Choroid plexus epithelial cell (primary cell): ENCODE data around the gene TRMT2A.

Source experiments
- DNase-seq: peaks from one replicate; pipeline ENCODE4 v3.0.0-alpha.2; 2010; ENCODE audit warnings: low read depth
- H3K4me3 ChIP-seq: 2 replicates; pipeline ENCODE4 v1.5.1; 2011; ENCODE audit warnings: low read depth, mild to moderate bottlenecking, control low read depth, low read length, moderate library complexity
- TF ChIP-seq, protein P1 (sequence below): conservative IDR thresholded peaks from 2 replicates; pipeline ENCODE4 v1.5.1; 2011; ENCODE audit warnings: low read depth, mild to moderate bottlenecking, control low read depth, inconsistent platforms, low read length, moderate library complexity

TRMT2A gene

DNA sequence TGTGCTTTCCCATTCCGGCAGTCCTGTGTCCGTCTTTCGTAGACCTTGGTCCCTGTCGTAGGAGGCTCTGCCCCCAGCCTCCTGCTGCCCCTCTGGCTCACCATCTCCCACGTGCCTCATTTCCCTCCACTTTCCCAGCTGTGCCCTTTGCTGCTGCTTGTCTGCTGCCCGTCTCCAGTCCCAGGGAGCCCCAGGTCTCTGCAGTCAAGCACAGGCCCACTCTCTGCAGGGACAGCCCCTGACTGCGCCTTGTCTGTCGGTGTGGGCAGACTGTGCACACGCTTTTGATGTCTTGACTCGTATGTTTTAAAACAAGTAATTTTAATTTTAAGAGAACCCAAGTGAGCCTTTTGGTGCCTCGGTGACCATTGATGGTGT lies 24.6 kb downstream of the TRMT2A start:
- H3K4me3 ChIP-seq: no peak overlapping the region
- TF ChIP-seq, protein P1, sequence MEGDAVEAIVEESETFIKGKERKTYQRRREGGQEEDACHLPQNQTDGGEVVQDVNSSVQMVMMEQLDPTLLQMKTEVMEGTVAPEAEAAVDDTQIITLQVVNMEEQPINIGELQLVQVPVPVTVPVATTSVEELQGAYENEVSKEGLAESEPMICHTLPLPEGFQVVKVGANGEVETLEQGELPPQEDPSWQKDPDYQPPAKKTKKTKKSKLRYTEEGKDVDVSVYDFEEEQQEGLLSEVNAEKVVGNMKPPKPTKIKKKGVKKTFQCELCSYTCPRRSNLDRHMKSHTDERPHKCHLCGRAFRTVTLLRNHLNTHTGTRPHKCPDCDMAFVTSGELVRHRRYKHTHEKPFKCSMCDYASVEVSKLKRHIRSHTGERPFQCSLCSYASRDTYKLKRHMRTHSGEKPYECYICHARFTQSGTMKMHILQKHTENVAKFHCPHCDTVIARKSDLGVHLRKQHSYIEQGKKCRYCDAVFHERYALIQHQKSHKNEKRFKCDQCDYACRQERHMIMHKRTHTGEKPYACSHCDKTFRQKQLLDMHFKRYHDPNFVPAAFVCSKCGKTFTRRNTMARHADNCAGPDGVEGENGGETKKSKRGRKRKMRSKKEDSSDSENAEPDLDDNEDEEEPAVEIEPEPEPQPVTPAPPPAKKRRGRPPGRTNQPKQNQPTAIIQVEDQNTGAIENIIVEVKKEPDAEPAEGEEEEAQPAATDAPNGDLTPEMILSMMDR: no peak
- DNase-seq: no peak

DNA sequence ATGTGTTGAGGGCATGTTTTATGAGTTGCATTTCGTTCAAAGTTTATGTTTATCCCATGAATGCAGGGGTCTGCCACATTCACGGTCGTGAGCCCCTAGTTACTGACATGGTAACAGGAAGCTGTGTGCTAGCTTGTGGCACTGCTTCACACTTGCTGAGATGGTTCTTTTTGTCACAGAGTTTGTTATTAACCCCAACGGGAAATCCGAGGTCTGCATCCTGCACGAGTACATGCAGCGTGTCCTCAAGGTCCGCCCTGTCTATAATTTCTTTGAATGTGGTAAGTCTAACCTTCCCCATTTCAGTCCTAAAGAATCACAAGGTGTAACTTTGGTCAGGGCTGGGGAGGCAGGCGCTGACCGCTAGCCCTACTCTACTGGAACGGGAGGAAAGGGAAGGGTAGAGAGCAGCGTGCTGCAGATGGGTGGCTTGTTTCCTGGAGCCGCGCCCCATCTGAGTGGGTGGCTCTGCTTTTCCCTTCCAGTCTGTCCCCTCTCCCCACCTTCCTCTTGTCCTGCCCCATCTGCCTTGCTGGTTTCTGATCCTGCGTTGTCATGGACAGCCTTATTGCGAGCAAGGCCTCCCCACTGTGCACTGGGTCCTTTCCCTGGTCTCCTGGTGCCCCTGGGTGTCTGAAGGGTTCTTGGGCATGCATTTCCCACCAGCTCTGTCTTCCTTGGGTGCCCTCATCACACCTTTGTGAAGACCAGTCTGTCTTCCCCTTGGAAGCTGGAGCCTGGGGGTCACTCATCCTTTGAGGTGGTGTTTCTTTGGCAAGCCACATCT lies 25.1 kb downstream of the TRMT2A start:
- TF ChIP-seq, protein P1: no peak

GRCh38 chr22:20090730-20091240 lies 26.2 kb downstream of the TRMT2A start:
- no peak overlapping the region for H3K4me3 ChIP-seq
- no peak for DNase-seq
- TF ChIP-seq, protein P1: no peak

More for the DNA sequence above, 25.1 kb downstream of the TRMT2A start:
- no peak for DNase-seq
- no peak overlapping the region for H3K4me3 ChIP-seq

- no peak for DNase-seq
- H3K4me3 ChIP-seq: no peak overlapping the region
- TF ChIP-seq, protein P1: no peak
Observed at GRCh38 chr22:20089977-20090729, 26.9 kb downstream of the TRMT2A start.

GRCh38 chr22:20089226-20089976 lies 27.6 kb downstream of the TRMT2A start:
- no peak for DNase-seq
- TF ChIP-seq, protein P1: no peak

GRCh38 chr22:20088263-20088648 lies 28.8 kb downstream of the TRMT2A start:
- no peak for DNase-seq
- no peak overlapping the region for H3K4me3 ChIP-seq
- TF ChIP-seq, protein P1: no peak

More at GRCh38 chr22:20089226-20089976, 27.6 kb downstream of the TRMT2A start:
- H3K4me3 ChIP-seq: no peak overlapping the region
